GM12874 (cell line): ENCODE data around the gene GABRE.

Experiments used
- CTCF ChIP-seq: IDR thresholded peaks from 2 replicates; pipeline ENCODE4 v1.5.1; 2011; ENCODE audit warnings: low read depth, mild to moderate bottlenecking, control low read depth, low read length, moderate library complexity; ENCODE audit not compliant: insufficient read depth

GABRE gene

DNA sequence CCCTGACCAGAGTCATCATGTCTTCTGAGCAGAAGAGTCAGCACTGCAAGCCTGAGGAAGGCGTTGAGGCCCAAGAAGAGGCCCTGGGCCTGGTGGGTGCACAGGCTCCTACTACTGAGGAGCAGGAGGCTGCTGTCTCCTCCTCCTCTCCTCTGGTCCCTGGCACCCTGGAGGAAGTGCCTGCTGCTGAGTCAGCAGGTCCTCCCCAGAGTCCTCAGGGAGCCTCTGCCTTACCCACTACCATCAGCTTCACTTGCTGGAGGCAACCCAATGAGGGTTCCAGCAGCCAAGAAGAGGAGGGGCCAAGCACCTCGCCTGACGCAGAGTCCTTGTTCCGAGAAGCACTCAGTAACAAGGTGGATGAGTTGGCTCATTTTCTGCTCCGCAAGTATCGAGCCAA is 50.8 kb downstream of the GABRE start:
- no peak for TF ChIP-seq CTCF

- no peak for TF ChIP-seq CTCF
Measured at GRCh38 chrX:151922692-151923091, 51.8 kb downstream of the GABRE start.

- no peak for TF ChIP-seq CTCF
Measured at GRCh38 chrX:151921866-151922265, 52.6 kb downstream of the GABRE start.

GRCh38 chrX:151921292-151921691 is 53.2 kb downstream of the GABRE start:
- TF ChIP-seq CTCF = no peak

- TF ChIP-seq CTCF = no peak
Measured at GRCh38 chrX:151920530-151920929, 53.9 kb downstream of the GABRE start.

DNA sequence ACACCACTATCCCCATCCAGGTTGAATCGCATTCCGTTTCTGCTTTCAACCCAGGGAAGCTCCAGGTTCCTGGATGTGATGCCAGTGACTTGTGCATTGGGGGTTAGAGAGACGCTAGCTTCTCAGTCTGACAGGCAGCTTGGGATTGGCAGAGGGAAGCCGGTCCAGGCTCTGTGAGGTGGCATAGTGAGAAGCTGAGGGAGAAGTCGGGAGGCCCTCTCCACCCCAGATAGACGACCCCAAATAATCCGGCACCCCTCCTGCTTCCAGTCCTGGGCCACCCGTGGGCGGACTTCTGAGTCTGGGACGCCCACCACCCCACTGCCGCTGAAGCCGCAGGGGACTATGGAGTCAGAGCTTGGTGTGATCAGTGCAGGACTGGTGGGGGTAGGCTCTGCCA is 54.4 kb downstream of the GABRE start:
- TF ChIP-seq CTCF = no peak

- no peak for TF ChIP-seq CTCF
Measured at GRCh38 chrX:151919610-151920009, 54.9 kb downstream of the GABRE start.

DNA sequence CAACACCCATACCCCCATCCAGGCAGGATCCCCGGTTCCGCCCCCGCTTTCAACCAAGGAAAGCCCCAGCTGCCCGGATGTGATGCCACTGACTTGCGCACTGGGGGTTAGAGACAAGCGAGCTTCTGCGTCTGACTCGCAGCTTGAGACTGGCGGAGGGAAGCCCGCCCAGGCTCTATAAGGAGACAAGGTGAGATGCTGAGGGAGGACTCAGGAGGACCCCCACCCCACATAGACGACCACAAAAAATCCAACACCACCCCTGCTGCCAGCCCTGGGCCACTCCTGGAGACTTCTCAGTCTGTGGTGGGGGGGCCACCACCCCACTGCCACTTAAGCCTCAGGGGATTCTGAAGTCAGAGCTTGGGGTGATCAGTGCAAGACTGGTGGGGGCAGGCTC is 61.7 kb downstream of the GABRE start, which contains the start of gene MAGEA4:
Gene MAGEA4, plus strand, starts transcription at position 110 of the 400 bp plus-strand sequence. CDS start 10,776 bp downstream, outside the sequence.
- TF ChIP-seq CTCF = no peak
